ENCODE data around the gene SMIM9.

Gene SMIM9

DNA sequence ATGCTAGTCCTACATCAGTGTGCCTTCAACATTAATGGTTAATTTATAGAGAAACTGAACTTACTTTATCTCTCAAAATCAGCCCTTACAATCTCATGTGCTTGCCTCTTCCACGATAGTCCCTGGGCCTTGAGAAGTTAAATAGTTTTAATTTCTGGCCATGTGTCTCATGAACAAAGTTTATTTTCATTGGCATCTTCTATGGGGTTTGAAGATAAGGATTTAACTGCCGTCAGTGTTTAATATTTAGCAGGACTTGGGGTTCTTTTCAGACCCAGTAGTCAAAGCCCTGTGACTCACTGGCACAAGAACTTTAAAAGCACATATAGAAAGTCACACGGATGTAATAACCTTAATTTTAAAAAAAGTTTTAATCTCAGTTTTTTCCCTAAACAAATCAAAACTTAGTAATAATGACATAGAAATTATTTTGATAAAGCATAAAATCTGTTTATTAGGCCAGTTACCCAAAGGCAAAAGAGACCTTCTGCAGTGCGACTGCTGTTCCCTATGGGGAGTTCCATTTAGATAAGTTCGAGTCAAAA lies 19.1 kb downstream of the SMIM9 start:
- DNase-seq: no peak

DNA sequence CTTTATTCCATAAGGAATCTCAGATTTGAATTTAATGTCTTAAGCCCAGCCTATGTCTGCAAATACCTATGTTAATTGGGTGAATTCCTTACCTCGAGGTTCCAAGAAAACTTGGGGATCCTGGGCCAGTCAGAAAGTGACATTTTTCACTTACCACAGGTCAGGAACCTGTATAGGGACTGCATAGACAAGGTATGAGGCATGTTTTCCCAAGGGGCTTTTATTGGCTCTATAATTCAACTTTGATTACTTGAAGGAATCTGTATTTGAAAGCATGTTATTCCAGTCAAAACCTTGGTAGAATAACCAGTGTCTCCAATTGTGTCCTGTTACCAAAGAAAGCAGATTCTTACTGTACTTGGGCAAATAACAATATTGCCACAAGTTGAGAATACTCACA lies 20.7 kb downstream of the SMIM9 start:
- DNase-seq: no peak

DNA sequence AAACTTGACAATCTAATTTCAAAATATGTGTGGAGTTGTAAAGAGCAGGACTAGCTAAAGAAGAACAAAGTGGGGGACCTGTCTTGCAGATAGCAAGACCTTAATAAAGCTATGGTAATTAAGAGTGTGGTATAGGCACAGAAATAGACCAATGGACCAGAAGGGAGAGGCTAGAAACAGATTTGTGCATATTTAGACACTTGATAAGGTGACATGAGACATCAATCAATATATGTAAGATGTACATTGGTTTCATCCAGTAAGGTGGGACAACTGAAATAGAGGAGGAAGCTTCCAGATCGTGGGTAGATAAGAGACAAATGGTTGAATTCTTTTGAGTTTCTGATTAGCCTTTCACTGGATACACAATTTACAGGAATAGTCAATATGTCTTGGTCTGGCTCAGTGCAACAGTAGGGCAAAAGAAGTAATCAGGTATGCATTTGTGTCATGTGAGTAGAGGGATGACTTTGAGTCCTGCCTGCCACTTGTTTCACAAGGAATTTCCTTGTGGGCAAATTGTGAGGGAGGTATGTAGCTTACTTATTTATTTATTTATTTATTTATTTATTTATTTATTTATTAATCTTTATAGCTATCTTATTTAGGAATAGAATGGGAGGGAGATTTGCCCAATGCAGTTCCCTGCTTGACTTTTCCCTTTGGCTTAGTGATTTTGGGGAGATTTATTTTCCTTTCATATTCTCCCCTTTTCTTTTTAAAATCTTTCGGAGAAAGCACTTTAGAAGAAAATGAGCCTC lies 21.9 kb downstream of the SMIM9 start:
- no peak for DNase-seq

DNA sequence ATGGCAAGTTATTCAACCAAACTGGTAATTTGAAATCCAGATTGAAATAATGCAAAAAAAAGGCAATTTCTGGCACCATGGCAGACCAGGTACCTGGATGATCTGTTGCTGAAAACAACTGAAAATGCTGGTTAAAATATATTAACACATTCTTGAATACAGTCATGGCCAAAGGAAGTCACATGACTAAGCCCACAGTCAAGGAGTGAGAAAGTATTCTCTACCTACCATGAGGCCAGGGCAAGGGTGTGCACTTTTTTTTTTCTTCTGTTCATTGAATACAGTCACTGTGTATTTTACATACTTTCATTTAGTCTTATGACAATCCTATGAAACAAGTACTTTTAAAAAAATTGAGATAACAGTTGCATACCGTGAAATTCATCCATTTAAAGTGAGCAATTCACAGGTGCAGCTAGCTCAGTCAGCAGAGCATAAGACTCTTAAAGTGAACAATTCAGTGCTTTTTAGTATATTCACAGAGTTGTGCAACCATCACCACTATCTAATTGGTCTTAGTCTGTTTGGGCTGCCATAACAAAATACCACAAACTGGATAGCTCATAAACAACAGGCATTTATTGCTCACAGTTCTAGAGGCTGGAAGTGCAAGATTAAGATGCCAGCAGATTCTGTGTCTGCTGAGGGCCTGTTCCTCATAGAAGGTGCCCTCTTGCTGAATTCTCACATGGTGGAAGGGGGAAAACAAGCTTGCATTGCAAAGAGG lies 24.4 kb downstream of the SMIM9 start:
- DNase-seq: no peak

DNA sequence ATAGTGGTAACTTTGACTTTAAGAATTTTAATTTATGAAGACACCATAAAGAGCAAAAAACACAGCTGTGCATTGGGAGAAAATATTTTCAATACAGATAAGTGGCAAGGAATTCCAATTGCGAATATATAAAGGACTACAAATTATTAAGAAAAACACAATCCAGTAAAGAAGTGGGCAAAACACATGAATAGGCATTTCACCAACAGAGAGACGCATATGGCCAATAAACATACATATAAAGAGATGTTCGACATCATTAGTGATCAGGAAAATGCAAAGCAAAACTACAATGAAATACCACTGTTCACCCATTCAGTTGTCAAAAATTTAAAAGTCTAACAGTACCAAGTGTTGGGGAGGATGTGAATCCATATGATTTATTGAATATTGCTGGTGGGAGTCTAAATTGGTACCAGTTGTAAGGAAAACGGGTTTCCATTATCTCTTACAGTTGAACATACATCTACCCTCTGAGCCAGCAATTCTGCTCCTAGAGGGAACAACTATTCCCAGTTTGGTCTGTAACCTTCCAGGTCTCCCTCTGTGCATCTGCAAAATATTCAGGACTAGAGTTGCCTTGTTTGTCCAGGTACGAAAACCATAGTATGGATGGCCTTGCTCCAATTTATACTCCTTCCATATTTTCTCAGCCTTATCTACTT lies 27.5 kb downstream of the SMIM9 start:
- DNase-seq: no peak

DNA sequence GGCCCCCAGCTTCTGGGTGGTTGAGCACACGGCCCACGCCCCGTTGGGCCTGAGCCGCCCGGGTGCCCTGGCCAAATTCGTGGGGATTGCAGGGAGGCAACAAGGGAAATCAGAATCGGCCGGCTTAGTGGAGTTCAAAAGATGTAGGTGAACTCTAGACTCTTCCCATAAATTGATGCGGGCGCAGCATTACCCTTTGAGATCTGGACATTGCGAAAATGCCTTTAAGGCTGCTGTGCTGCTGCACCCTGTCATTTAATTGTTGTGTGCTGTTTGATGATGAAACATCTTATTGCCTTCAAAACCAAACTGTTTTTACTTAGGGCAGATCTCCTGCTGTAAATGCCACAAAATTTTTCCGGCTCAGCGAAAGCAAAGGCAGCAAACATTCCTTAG lies 28.8 kb downstream of the SMIM9 start:
- no peak for DNase-seq

DNA sequence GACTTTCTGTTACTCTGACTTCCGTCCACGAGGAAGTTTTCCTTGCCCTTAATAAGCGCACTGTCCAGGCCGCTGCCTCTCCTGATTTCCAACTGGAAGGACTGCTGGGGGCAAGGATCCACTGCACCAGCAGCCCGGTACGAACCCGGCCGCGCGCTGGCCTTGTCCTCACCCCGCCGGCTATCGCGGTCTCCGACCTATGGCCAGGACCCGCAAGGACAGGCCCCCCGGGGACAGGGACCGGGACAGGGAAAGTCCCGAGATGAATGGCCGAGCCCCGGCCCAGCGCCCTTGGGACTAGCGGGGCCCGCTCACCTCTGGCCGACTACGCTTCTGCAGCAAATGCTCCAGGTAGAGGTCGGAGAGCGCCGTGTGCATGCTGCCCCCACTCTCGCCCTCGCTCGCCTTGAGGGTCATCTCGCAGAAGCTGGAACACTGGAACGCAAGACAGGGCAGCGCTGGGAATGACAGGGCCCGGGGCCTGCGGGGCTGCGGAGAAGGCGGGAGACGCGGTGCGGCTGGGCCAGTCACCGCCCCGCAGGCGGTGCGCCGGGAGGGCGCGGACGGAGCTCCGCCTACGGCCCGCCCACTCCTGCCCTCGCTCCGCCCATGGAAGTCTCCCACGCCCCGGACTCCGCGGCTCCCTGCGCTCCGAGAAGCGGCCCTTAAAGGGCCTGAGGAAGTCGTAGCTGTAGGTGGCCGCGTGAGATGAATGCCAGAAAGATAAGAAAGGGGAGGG lies 29.3 kb downstream of the SMIM9 start, which contains the start of gene MPP1:
Gene MPP1 (minus strand): TSS at position 529 of the 739 bp plus-strand sequence. CDS start 112 bp downstream, at position 417.
- peak; percentile 64 to 69 for DNase-seq

DNA sequence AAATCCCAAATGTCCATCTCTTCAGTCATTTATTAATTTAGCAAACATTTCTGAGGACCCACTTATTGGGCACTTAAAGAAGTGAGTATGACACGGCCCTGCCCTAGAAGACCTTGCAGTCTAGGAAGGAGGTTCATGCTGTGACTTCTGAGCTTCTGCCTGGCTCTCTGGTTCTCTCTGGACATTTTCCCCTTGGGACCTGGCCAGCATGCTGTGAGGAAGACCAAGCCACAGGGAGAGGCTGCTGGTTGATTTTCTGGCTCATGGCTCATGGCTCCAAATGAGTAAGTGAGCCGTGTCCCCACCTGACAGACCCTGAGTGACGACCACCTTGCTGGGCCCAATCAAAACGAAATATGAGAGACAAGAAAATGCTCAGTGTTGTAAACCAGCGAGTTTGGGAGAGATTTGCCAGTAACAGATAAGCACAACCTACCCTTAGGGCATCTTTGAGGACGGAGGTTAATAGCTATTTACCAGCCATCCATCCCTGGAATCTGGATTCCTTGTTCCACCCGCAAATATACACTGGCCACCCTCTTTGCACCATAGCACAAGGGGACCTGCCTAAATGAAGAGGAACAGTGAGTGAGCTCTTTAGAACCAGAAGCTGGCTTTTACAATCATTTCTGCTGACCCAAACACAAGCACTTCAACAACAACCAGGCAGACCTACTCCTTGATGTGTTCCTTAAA lies 30.1 kb downstream of the SMIM9 start:
- no peak for DNase-seq

DNA sequence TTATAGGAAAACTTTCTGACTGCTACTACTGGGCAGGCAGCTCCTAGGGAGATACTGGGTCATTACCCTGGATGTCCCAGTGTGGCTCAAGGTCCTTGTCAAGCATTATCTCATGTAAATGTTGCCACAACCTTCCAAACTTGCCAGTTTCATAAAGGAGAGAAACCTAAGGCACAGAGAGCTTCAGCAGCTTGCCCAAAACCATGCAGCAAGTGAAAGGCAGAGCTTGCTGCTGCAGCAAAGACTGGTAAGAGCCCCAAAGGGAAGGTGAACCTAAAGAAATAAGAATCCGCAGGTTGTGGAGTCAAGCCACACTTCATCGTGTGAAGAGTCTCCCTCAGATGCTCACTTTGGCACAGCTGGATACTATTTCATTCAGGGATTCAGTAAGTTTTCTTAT lies 31.5 kb downstream of the SMIM9 start:
- no peak for DNase-seq

DNA sequence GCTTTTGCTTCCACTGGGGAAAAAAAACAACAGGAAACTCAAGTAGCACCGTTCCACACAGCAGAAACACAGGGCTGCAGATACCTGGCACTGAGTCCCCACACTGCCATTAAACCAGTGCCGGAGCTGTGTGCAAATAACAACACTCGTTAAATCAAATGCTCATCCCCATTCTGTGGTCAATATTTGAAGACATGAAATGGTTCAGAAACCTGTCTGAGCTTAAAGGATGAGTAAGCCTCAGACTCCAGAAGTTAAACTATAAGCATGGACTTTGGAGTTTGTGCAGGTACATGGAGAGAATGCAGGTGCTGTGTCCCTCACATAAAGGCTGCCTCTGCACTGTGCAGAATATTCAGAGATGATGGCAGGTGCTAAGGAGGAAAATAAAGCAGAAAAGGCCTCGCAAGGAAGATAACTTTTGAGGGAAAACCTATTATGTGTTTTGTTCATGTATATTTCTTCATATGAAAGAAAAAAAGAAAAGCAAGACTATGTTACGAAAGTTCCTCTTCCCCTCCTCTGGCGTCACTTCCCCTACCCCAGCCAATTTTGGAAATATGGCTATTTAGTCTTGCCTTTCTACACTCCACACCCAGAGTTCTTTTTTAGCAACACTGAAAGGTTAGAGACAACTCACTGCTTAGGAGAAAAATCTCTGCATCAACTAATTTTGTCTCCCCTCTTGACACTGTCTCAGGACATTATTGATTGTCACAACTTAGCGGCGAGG lies 33.8 kb downstream of the SMIM9 start:
- DNase-seq: no peak

DNA sequence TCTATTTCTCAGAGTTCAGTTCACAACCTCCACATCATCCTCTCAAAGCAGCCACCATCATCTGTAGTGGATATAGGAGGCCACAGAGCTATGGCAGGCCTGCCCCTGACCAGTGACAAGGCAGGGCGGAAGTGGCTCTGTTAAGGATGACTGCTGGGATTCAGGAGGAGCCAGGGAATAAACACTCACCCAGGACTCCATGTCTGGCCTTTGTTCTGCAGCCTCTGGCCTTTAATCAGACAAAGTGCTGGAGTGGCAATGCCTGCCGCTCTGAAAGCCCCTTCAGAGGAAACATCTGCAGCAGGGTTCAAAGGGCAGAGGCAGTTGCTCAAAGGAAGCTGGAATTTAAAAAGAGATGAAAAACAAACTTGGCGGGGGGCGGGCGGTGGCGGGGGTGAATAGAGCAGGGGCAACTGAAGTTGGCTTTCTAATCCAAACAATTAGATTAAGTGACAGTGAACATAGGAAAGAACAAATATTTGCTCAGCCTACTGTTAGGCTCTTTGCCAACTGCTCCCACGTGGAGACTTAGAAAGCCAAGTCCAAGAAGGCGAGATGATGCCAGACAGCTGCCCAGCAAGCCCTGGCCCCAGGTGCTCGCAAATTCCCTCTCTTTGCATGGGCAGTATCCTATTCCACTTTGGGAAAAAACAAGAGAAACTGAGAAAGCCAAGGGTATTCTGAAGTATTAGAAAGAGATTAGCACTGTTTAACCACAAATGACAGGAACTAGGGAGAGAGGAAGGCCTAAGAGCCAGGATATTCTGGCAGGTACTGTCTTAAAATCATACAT lies 34.7 kb downstream of the SMIM9 start:
- no peak for DNase-seq

DNA sequence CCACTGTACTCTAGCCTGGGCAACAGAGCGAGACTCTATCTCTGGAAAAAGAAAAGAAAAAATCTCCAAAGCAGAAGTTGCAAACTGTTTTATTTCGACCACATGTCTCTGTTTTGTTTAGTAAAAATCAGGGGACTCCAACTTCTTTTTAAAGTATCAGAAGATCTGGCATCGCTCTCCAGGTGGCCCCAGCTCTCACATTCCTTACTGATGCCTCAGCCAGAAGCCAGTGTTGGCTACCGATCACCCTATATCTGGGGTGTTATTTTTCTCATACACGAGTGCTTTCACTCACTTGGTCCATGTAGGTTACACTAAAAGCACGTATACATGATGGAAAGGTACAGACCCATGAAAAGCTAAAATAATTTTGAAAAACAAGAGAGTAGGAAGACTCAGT lies 37.5 kb downstream of the SMIM9 start:
- no peak for DNase-seq

DNA sequence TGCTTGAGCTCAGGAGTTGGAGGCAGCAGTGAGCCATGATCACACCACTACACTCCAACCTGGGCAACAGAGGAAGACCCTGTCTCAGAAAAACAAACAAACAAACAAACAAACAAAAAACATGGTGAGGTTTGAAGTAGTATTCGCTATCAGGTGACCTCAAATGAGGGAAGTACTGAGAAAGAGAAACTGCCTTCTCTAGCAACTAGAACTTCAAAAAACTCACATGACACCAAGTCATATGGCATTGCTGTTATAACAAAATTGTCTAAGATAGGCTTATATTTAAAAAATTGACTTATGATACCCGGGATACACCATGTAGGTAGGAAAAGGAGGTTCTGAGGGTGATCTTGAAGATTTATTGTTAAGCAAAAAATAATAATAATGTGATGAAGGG lies 39.4 kb downstream of the SMIM9 start:
- no peak for DNase-seq

DNA sequence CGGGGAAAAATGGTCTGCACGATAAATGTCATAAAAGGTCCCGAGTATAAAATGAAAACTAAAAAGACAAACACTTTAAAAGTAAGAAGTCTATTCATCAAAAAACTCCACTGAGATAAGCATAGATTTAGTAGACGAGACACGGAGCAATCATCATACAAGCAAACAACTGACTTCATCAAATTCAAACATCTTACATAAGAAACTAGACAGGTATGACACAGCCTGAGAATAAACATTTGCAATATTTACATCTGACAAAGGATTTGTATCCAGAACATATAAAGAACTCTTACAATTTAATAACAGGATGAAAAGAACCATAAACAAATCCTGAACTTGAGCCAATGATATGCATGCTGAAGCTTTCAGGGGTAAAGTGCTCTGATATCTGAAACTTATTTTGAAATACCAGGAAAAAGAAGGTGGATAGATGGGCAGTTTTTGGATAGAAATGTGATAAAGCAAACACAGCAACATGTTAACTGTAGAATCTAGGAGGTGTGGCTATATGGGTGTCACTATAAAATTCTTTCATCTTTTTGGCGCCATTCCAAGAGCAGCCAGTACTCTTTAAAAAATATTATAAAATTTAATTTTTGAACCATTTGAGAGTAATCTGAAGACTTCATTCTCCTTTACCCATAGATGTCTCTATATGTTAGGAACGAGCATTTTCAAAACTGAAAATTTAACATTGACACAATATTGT lies 41.2 kb downstream of the SMIM9 start:
- no peak for DNase-seq

DNA sequence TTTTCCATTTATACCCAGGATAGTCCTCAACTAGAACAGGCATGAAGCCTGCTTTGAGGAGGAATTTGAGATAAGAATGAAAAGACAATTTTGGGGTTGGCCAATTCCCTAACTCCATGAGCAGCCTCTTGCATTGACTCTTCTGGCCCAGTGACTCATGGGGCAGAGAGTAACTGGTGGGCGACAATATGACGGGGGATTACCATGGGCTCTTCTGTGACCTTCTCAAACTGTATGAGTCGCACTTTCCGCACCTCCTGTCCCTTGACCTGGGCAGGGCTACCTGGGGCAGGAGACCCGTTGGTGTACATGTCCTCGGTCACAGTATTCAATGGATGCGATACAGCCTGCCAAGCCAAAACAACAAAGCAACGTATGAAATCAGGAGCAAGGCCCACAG lies 42.5 kb downstream of the SMIM9 start:
- DNase-seq: no peak

DNA sequence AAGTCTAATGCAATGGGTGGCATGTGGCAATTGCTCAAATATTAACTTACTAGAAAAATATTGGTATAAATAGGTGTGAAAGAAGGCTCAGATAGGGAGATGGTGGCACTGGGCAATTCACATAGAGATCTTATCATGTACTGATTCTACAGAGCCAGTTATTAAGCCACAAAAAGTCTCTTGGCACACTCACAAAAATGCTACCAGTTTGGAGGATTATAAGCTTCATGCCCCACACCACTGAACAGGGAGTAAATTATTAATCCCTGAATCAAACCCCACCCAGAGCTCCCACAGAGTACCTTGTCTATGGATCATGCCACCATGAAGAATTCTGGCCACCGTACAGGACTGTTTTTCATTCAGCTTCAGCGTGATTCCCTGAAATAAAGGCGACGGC lies 43.0 kb downstream of the SMIM9 start:
- DNase-seq: no peak

DNA sequence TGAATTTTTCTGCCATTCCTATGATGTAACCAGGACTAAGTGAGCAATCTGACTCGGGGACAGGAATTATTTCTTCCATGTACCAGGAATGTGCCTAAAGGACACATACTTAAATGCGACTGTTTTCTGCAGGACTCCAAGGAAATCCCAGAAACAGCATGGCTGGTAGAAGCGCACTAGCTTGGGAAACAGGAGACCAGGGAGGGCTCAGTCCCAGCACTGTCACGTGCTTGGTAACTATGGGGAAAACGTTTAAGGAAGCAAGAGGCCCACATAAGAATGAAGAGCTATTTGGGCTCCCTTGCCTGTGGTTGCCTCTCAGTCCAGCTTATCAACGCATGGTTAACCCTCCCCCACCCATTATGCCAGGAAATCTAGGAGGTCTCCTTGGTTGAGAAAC lies 48.7 kb downstream of the SMIM9 start:
- no peak for DNase-seq

DNA sequence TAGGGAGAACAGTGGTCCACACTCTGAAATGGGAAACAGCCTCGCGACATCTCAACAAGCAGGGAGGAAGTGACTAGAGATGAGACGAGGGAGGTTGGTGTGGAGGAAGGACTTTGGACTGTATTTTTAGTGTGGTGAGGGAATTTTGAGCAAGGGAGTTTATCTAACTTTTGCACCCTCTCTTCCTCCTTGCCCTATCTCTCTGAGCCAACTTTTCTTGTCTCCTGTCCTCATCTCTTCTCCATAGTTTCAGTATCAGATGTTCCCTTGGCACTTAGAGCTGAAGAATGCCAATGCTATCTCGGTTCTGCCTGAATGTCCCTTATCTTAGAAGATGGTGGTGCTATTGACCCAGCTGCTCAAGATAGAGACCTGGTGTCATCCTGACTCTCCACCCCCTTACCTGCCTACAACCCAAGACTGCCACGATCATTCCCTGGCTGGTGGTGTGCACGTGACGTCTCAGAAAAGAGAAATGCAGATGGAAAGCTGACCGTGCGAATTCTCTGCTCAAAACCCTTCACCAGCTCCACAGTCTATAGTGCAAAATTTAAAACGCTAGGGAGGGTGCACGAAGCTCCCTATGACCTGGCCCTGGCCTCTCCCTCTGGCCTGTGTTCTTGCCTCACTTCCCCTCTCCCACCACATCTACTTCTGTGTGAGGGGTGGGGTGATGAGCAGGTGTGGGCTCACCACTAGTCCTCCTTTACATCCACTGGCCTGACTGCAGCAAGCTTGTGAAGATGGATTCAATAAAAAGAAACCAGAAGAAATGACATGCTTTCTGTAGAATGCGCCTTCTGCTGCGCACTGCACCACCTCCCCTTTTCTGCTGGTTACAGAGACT lies 50.1 kb downstream of the SMIM9 start:
- no peak for DNase-seq

DNA sequence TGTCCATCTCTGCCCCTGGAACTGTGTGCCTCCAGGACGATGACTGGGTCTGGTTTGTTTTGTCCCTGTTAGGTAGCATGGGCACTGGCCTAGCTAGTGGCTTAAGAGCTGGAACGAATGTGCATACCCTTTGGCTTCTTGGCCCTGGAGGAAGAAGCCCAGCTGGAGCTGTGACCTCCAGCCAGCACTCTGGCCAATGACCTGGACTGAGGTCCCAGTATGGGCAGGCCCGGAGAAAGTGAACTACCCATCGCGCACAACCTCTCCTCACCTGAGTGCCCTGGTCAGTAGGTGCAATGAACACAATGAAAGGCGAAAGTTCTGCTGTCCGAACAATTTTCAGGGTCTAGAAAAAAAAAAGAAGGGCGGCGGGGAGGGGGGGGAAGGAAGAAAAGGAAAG lies 53.5 kb downstream of the SMIM9 start:
- DNase-seq: no peak
